ENCODE results near the gene ITIH4. TPM values are rescaled to one million over a fixed set of nuclear protein-coding genes. Genes with fewer than 3 reads are reported as not detected.

ITIH4 gene
- total and polyA plus RNA-seq, 2 of the 13 experiments (the other 11 are each of a cell fraction or from before 2014, with no cell fraction given) = 2.7 to 5.3 TPM

DNA sequence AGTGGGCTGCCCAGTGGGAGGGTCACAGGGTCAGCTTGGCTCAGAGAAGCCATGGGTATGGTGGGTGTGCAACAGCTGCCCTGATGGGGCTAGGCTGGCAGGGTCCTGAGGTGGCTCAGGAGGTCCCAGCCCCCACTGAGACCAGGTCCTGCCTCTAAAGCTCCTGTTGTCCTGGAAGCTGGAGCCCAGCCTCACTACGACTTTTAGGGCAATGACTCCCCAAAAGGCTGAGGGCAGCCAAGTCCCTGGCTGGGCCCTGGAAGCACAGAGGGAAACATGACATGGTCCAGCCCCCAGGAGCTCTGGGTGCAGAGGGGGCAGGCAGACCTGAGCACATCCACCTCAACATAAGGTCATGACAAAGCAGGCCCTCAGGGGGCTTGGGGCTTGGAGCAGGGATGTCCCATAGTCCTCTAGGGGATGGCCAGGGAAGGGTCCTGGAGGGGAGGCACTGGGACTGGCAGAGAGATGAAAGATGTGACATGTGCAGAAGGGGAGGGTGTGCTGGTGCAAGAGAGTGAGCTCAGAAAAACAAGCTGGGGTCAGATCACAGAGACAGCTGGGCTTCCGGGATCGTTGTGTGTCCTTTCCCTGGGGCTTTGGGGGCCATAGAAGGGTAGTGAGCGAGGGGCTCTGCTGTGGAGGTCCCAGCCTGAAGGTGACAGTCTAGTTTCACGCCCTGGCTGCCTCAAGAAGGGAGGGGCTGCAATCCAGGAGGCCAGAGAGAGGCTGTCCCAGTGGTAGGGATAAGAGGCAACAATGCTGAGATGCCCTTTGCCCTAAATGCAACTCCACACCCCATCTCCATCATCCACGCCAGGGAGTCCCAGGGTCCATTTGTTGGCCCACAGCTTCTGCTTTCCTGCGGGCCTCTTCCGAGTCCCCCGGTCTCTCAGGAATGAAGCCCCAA is 36.5 kb downstream of the ITIH4 start (continued):
- TF ChIP-seq, protein P1, sequence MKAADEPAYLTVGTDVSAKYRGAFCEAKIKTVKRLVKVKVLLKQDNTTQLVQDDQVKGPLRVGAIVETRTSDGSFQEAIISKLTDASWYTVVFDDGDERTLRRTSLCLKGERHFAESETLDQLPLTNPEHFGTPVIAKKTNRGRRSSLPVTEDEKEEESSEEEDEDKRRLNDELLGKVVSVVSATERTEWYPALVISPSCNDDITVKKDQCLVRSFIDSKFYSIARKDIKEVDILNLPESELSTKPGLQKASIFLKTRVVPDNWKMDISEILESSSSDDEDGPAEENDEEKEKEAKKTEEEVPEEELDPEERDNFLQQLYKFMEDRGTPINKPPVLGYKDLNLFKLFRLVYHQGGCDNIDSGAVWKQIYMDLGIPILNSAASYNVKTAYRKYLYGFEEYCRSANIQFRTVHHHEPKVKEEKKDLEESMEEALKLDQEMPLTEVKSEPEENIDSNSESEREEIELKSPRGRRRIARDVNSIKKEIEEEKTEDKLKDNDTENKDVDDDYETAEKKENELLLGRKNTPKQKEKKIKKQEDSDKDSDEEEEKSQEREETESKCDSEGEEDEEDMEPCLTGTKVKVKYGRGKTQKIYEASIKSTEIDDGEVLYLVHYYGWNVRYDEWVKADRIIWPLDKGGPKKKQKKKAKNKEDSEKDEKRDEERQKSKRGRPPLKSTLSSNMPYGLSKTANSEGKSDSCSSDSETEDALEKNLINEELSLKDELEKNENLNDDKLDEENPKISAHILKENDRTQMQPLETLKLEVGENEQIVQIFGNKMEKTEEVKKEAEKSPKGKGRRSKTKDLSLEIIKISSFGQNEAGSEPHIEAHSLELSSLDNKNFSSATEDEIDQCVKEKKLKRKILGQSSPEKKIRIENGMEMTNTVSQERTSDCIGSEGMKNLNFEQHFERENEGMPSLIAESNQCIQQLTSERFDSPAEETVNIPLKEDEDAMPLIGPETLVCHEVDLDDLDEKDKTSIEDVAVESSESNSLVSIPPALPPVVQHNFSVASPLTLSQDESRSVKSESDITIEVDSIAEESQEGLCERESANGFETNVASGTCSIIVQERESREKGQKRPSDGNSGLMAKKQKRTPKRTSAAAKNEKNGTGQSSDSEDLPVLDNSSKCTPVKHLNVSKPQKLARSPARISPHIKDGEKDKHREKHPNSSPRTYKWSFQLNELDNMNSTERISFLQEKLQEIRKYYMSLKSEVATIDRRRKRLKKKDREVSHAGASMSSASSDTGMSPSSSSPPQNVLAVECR (CRISPR knock-in tag; IDR thresholded peaks at IDR 0.05; ENCODE audit: borderline replicate concordance) = peak; percentile 34; the same call in 1 of the 2 replicates

DNA sequence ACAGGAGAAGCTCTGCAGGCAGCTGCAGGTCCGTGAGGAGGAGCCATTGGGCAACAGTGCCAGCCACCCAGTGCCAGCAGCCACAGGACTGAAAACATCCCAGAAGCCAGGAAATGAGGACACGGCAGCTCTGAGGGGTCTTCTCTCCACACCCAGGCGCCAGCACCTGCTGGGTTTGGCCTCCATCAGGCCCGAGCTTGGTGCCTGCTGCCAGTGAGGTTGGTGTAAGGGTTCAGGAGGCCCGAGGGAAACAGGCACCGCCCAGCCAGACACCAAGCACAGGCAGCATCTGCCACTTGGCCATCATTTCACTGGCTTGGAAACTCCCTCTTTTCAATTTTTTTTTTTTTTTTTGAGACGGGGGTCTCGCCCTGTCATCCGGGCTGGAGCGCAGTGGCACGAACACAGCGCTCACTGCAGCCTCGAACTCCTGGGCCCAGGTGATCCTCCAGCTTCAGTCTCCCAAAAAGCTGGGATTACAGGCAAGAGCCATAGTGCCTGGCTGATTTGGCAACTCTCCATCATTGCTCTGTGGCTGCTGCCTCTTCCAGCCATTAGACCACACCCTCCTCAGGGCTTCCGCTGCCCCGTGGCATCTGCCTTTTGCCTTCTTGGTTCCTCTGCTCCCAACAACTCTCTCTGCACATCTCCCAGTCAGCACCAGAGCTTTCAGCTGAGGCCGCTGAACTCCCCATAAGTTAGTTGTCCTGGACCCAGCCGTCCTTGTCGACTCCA is 37.3 kb downstream of the ITIH4 start:
- H3K4me2 ChIP-seq (ENCODE audit: low read depth, low read length) = peak overlapping the region; percentile 93
- ChIA-PET POLR2A (interaction anchor here (1.0 to 10.9 kb wide), 9 partner anchors 13 to 337 kb away, joined by 3 to 466 read pairs (median 5); partner anchors contain the start of genes ITIH1, NEK4, RFT1 and SPCS1), CTCF (ENCODE audit: low intra/inter-chr PET ratio, low total read pairs) (interaction anchor here (1.0 kb wide), 1 partner anchor 50 kb away, joined by 3 read pairs; no protein-coding TSS in a partner anchor)
- H3K27ac ChIP-seq (ENCODE audit: extremely low read length, insufficient read depth, low read length) = peak overlapping the region; percentile 87
- H4K20me1 ChIP-seq (ENCODE audit: insufficient read depth, low read length) = no peaks in the 10 kb centered on the region
- intact Hi-C loops (cut with micrococcal nuclease; ENCODE audit: unreplicated experiment) (no loop called here), in situ Hi-C loops (cut with HindIII; ENCODE audit: extremely low pct_ligation_motif_present, low pct_unique_long_range_greater_than_20kb) (no loop called here)
- no peaks in the 10 kb centered on the region for H3K9me3 ChIP-seq (ENCODE audit: low read length)
- H3K4me3 ChIP-seq (replicated peaks in 1 of 3; ENCODE audit: insufficient read depth in 1 of 3, low read depth in 2 of 3, low read length in 3 of 3) = peak overlapping the region in 1 of 3 experiments; percentile 76; a peak in 2 of 6 replicates
- WGBS (ENCODE audit: low lambda C conversion rate) = 78% methylated on average over 14 of the region's 18 CpGs
- H3K9ac ChIP-seq (ENCODE audit: insufficient read depth, low read depth, low read length) = 0 out of 2 replicates have a peak overlapping the region, but pooled peaks have one; percentile 75
- no TSS peak for BruUV-seq (replicated peaks)
- DNase-seq (ENCODE audit: low spot score) = no peak
- no peak overlapping the region for H2AFZ ChIP-seq (ENCODE audit: low read length)
- FAIRE-seq = no peak
- peaks cover 100% of the 10 kb centered on the region for H3K4me1 ChIP-seq (ENCODE audit: insufficient read depth, low read length)
- ATAC-seq = no peak
- no peaks in the 10 kb centered on the region for H3K27me3 ChIP-seq (ENCODE audit: control insufficient read depth in 1 of 2, insufficient read depth in 2 of 2, low read length in 2 of 2)
- peaks cover 4% of the 10 kb centered on the region for H3K79me2 ChIP-seq (ENCODE audit: insufficient read depth, low read length)
- peaks cover 9 to 18% of the 10 kb centered on the region in 2 experiments; a peak in 3 of 5 replicates for H3K36me3 ChIP-seq (replicated peaks in 1 of 2; ENCODE audit: control insufficient read depth in 1 of 2, insufficient read depth in 2 of 2, low read length in 2 of 2)
- TF ChIP-seq ZNF577 (CRISPR knock-in tag; IDR thresholded peaks at IDR 0.05; ENCODE audit: borderline replicate concordance, low read depth) = no peak
- TF ChIP-seq, protein P2, sequence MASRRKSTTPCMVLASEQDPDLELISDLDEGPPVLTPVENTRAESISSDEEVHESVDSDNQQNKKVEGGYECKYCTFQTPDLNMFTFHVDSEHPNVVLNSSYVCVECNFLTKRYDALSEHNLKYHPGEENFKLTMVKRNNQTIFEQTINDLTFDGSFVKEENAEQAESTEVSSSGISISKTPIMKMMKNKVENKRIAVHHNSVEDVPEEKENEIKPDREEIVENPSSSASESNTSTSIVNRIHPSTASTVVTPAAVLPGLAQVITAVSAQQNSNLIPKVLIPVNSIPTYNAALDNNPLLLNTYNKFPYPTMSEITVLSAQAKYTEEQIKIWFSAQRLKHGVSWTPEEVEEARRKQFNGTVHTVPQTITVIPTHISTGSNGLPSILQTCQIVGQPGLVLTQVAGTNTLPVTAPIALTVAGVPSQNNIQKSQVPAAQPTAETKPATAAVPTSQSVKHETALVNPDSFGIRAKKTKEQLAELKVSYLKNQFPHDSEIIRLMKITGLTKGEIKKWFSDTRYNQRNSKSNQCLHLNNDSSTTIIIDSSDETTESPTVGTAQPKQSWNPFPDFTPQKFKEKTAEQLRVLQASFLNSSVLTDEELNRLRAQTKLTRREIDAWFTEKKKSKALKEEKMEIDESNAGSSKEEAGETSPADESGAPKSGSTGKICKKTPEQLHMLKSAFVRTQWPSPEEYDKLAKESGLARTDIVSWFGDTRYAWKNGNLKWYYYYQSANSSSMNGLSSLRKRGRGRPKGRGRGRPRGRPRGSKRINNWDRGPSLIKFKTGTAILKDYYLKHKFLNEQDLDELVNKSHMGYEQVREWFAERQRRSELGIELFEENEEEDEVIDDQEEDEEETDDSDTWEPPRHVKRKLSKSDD (CRISPR knock-in tag; IDR thresholded peaks at IDR 0.05; ENCODE audit: low read depth) = no peak
- no peak for TF ChIP-seq ZNF30 (CRISPR knock-in tag; IDR thresholded peaks at IDR 0.05)
- no peak for TF ChIP-seq ZNF234 (CRISPR knock-in tag; conservative IDR thresholded peaks at IDR 0.05)
- no peak for TF ChIP-seq HMG20A (CRISPR knock-in tag; IDR thresholded peaks at IDR 0.05; ENCODE audit: borderline replicate concordance)
- 0 out of 2 replicates have a peak, but pooled peaks have one; percentile 0 for TF ChIP-seq ZNF510 (CRISPR knock-in tag; IDR thresholded peaks at IDR 0.05; ENCODE audit: low read depth)

Measured in HepG2 (cell line).